Thymus (tissue), 11 donors: Measurements from ENCODE around the gene SPTBN4. TPM values are rescaled to one million over a fixed set of nuclear protein-coding genes. Genes with fewer than 3 reads are reported as not detected.

Source experiments
- DNase-seq, 9 donors: peaks; one replicate each; pipeline ENCODE4 v3.0.0-alpha.2; 2013; ENCODE audit warnings: low spot score in 9 of 9, low read depth in 6 of 9, missing footprints in 1 of 9
- H3K27ac ChIP-seq, 2 donors: one replicate each; pipeline ENCODE4 v1.5.1; 2013; ENCODE audit warnings: control low read depth in 1 of 2, low read depth in 1 of 2, low read length in 1 of 2, mild to moderate bottlenecking in 1 of 2, moderate library complexity in 1 of 2
- H3K27me3 ChIP-seq, 2 donors: one replicate each; pipeline ENCODE4 v1.5.1; 2013; ENCODE audit warnings: low read length in 1 of 2; ENCODE audit not compliant: control insufficient read depth in 2 of 2, insufficient read depth in 1 of 2
- H3K36me3 ChIP-seq, 2 donors: one replicate each; pipeline ENCODE4 v1.5.1; 2013; ENCODE audit warnings: low read length in 1 of 2, mild to moderate bottlenecking in 1 of 2, moderate library complexity in 1 of 2; ENCODE audit not compliant: control insufficient read depth in 2 of 2, insufficient read depth in 2 of 2
- H3K4me1 ChIP-seq, 2 donors: one replicate each; pipeline ENCODE4 v1.5.1; 2013; ENCODE audit warnings: low read length in 2 of 2; ENCODE audit not compliant: control insufficient read depth in 2 of 2, insufficient read depth in 2 of 2
- H3K4me3 ChIP-seq, 2 donors: one replicate each; pipeline ENCODE4 v1.5.1; 2013; ENCODE audit warnings: low read length in 2 of 2, control low read depth in 1 of 2, mild to moderate bottlenecking in 1 of 2
- H3K9me3 ChIP-seq, 2 donors: one replicate each; pipeline ENCODE4 v1.5.1; 2013; ENCODE audit warnings: low read length in 1 of 2, mild to moderate bottlenecking in 1 of 2; ENCODE audit not compliant: control insufficient read depth in 2 of 2, insufficient read depth in 1 of 2
- WGBS: extraction: QIAGEN DNeasy Blood & Tissue Kit; methylation state at CpG from one replicate; pipeline ENCODE4 v1.1.7; 2013; 5-methylcytosine and 5-hydroxymethylcytosine counted together
- polyA plus RNA-seq: library from polyadenylated mRNA; stranded (reverse); fragments of 200-250 nt; gene quantifications from one replicate; pipeline ENCODE4 v1.2.3, GENCODE V29; 2013
- total RNA-seq: library from RNA; stranded (reverse); fragments of 120-200 nt; gene quantifications from one replicate; pipeline ENCODE4 v1.2.4, GENCODE V29; 2013
- donor health status: healthy.

The SPTBN4 gene
- total and polyA plus RNA-seq, 2 donors = 0.24 to 0.73 TPM

- peaks cover 3 to 12% of the 10 kb centered on the region in 2 donors for H3K4me1 ChIP-seq
- no peaks in the 10 kb centered on the region for H3K9me3 ChIP-seq
- H3K36me3 ChIP-seq = no peaks in the 10 kb centered on the region
- H3K27ac ChIP-seq = no peak overlapping the region
- under 1% methylated on average over 53 of the region's 53 CpGs for WGBS
- H3K27me3 ChIP-seq = peaks cover 37 to 55% of the 10 kb centered on the region in 2 donors
- peak; percentile 75 to 95 (median 87) for DNase-seq
- H3K4me3 ChIP-seq = peak overlapping the region in 1 of 2 donors; percentile 36
Observed at GRCh38 chr19:40570313-40571004, 103.7 kb downstream of the SPTBN4 start.

GRCh38 chr19:40571005-40571318, 104.2 kb downstream of the SPTBN4 start:
- Histone ChIP-seq H3K4me3 (peak overlapping the region in 1 of 2 donors; percentile 36), H3K27ac (no peak overlapping the region), H3K36me3 (no peaks in the 10 kb centered on the region), H3K27me3 (peaks cover 32 to 53% of the 10 kb centered on the region in 2 donors), H3K4me1 (peaks cover 4 to 17% of the 10 kb centered on the region in 2 donors), H3K9me3 (no peaks in the 10 kb centered on the region)
- DNase-seq = no peak
- 43% methylated on average over 3 of the region's 3 CpGs for WGBS

- peaks cover 6 to 21% of the 10 kb centered on the region in 2 donors for H3K4me1 ChIP-seq
- no peaks in the 10 kb centered on the region for H3K9me3 ChIP-seq
- H3K4me3 ChIP-seq = no peak overlapping the region
- no peaks in the 10 kb centered on the region for H3K36me3 ChIP-seq
- DNase-seq = no peak
- peaks cover 26 to 43% of the 10 kb centered on the region in 2 donors for H3K27me3 ChIP-seq
- no peak overlapping the region for H3K27ac ChIP-seq
- 91% methylated on average over 10 of the region's 10 CpGs for WGBS
Observed at GRCh38 chr19:40571831-40572495, 105.2 kb downstream of the SPTBN4 start.

- Histone ChIP-seq H3K4me1 (peaks cover 15 to 30% of the 10 kb centered on the region in 2 donors), H3K4me3 (no peak overlapping the region), H3K27ac (no peak overlapping the region), H3K27me3 (peaks cover 3 to 9% of the 10 kb centered on the region in 2 donors), H3K9me3 (no peaks in the 10 kb centered on the region), H3K36me3 (peaks cover 5 to 6% of the 10 kb centered on the region in 2 donors)
- no peak for DNase-seq
- WGBS = 95% methylated on average over 18 of the region's 18 CpGs
Observed at GRCh38 chr19:40575326-40575725, 108.5 kb downstream of the SPTBN4 start.

- peak in 5 of 9 donors; percentile 42 to 77 (median 51) for DNase-seq
- peaks cover 3 to 6% of the 10 kb centered on the region in 2 donors for H3K27me3 ChIP-seq
- peaks cover 14 to 24% of the 10 kb centered on the region in 2 donors for H3K4me1 ChIP-seq
- 7% methylated on average over 22 of the region's 22 CpGs for WGBS
- H3K27ac ChIP-seq = peak overlapping the region; percentile 62 to 74
- H3K4me3 ChIP-seq = peak overlapping the region; percentile 88 to 89
- peaks cover 13 to 14% of the 10 kb centered on the region in 2 donors for H3K36me3 ChIP-seq
- H3K9me3 ChIP-seq = no peaks in the 10 kb centered on the region
Observed at GRCh38 chr19:40576151-40576584, 109.4 kb downstream of the SPTBN4 start.

- Histone ChIP-seq H3K27ac (peak within 1 kb of the TSS; percentile 62 to 74), H3K4me1 (peaks cover 14 to 23% of the 10 kb centered on the region in 2 donors), H3K9me3 (no peaks in the 10 kb centered on the region), H3K4me3 (peak within 1 kb of the TSS; percentile 88 to 89), H3K27me3 (peaks cover 1 to 3% of the 10 kb centered on the region in 2 donors), H3K36me3 (peaks cover 19 to 20% of the 10 kb centered on the region in 2 donors)
- WGBS = 4% methylated on average over 53 of the region's 55 CpGs
- DNase-seq = peak; percentile 89 to 98 (median 93)
Observed at GRCh38 chr19:40576585-40577451, 110.0 kb downstream of the SPTBN4 start, which contains the start of gene SHKBP1. TSS of gene SHKBP1 (plus strand) at chr19:40576873. CDS start at chr19:40576900, 27 bp downstream.

- H3K27me3 ChIP-seq = peaks cover 0 to 3% of the 10 kb centered on the region in 2 donors
- H3K27ac ChIP-seq = no peak overlapping the region
- H3K9me3 ChIP-seq = no peaks in the 10 kb centered on the region
- peaks cover 14 to 23% of the 10 kb centered on the region in 2 donors for H3K4me1 ChIP-seq
- 97% methylated on average over 12 of the region's 12 CpGs for WGBS
- DNase-seq = no peak
- H3K4me3 ChIP-seq = no peak overlapping the region
- H3K36me3 ChIP-seq = peaks cover 31 to 35% of the 10 kb centered on the region in 2 donors
Observed at GRCh38 chr19:40578442-40578908, 111.7 kb downstream of the SPTBN4 start.

- 99% methylated on average over 13 of the region's 13 CpGs for WGBS
- Histone ChIP-seq H3K4me3 (no peak overlapping the region), H3K9me3 (no peaks in the 10 kb centered on the region), H3K4me1 (peaks cover 14 to 19% of the 10 kb centered on the region in 2 donors), H3K27ac (no peak overlapping the region), H3K27me3 (peaks cover 0 to 3% of the 10 kb centered on the region in 2 donors), H3K36me3 (peaks cover 37 to 46% of the 10 kb centered on the region in 2 donors)
- no peak for DNase-seq
Observed at GRCh38 chr19:40580619-40581018, 113.8 kb downstream of the SPTBN4 start.
